GM12878 (cell line): ENCODE data around the gene ODR4. TPM values are rescaled to one million over a fixed set of nuclear protein-coding genes. Genes with fewer than 3 reads are reported as not detected.

Source experiments
- BACH1 ChIP-seq: fragments of 450-650 bp; IDR thresholded peaks from 2 replicates; pipeline ENCODE4 v1.6.1; 2017; ENCODE audit warnings: mild to moderate bottlenecking, borderline replicate concordance
- CEBPZ ChIP-seq: fragments of 150-350 bp; IDR thresholded peaks from 2 replicates; pipeline ENCODE4 v1.6.1; 2016; ENCODE audit warnings: low read depth, low read length
- JUNB ChIP-seq: IDR thresholded peaks from 2 replicates; pipeline ENCODE4 v1.6.1; 2016; ENCODE audit warnings: antibody characterized with exemption, mild to moderate bottlenecking
- RBBP5 ChIP-seq: fragments of 200-600 bp; sonication (generic); conservative IDR thresholded peaks from 2 replicates; pipeline ENCODE4 v1.6.1; 2016
- REST ChIP-seq: IDR thresholded peaks from 2 replicates; pipeline ENCODE4 v1.6.1; 2012; ENCODE audit warnings: mild to moderate bottlenecking, low read depth, low read length
- YBX1 ChIP-seq: fragments of 450-650 bp; IDR thresholded peaks from 2 replicates; pipeline ENCODE4 v1.6.1; 2016; ENCODE audit warnings: antibody characterized with exemption
- ZBTB11 ChIP-seq: fragments of 450-650 bp; formaldehyde crosslinking; IDR thresholded peaks from 2 replicates; pipeline ENCODE4 v1.5.0; 2022; ENCODE audit warnings: mild to moderate bottlenecking, missing genetic modification characterization
- polyA plus RNA-seq, 11 experiments: library from polyadenylated mRNA; depleted of rRNA in 4 of 11; unstranded in 6 of 11; stranded (reverse) in 5 of 11; fragments of >200 nt; fragmentation: Nextera tagmentation in 4 of 11; fragmentation: Illumina TruSeq in 1 of 11; extraction: Ambion mirVana in 4 of 11; extraction: Trizol in 1 of 11; gene quantifications; 1 replicate in 1 of 11; 2 replicates in 10 of 11; pipeline versions ENCODE4 v1.2.1 to v1.2.3, GENCODE V29; 2011 to 2016; ENCODE audit warnings: inconsistent platforms in 2 of 11, missing spikeins in 2 of 11, low read depth in 1 of 11
- total RNA-seq, 4 experiments: library from RNA; depleted of rRNA in 3 of 4; stranded (reverse); fragments of >200 nt in 3 of 4; fragmentation: Illumina TruSeq in 1 of 4; extraction: Trizol in 1 of 4; gene quantifications; 2 replicates each; pipeline versions ENCODE4 v1.2.1 to v1.2.3, GENCODE V29; 2013 to 2021

ODR4 gene
- total and polyA plus RNA-seq, 10 of the 15 experiments (the other 5 are each of a cell fraction or from before 2014, with no cell fraction given): 10.4 to 19.4 (median 13.3) TPM

GRCh38 chr1:186440584-186440983 is 64.9 kb downstream of the ODR4 start (continued):
- TF ChIP-seq ZBTB11: no peak
- TF ChIP-seq REST: no peak
- no peak for TF ChIP-seq CEBPZ
- TF ChIP-seq RBBP5: no peak
- TF ChIP-seq YBX1: no peak
- TF ChIP-seq BACH1: no peak
- peak; percentile 29; the same call in 1 of the 2 replicates for TF ChIP-seq JUNB
